Measurements from ENCODE around the gene TMEM18.

DNA sequence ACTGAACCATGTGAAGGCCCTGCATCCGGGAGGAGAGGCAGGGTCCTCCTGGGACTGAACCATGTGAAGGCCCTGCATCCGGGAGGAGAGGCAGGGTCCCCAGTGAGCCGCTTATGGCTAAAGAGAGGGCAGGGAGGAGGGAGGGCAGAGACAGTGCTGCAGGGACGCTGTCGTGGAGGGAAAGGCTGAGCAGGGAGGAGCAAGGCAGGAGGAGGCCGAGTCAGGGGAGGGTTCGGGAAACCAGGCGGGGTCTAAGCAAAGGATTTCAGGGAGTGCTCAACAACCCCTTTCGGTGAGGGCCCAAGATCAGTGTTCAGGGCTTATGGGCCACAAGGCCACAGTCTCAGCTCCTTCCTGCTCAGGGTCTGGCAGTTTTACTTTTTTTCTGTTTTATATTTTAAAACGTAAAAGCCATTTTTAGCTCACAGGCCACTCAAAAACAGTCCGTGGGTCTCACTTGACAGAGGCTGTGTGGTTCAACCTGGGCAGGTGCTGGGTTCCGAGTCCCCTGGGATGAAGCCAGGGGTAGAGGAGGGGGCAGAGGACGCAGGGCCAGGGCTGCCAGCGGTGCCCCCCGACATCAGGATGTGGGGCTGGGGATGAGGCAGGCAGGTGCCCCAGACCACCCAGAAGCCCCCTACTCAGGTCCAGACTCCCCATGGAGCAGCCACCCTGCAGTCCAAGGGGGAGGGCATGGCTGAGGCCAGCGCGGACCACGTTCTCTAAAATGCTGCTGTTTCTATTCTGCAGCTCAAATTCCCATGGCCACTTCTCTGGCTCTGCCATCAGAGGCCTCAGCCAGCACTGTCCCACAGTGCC, 5.2 kb downstream of the TMEM18 start:
- TF ChIP-seq, protein P1, sequence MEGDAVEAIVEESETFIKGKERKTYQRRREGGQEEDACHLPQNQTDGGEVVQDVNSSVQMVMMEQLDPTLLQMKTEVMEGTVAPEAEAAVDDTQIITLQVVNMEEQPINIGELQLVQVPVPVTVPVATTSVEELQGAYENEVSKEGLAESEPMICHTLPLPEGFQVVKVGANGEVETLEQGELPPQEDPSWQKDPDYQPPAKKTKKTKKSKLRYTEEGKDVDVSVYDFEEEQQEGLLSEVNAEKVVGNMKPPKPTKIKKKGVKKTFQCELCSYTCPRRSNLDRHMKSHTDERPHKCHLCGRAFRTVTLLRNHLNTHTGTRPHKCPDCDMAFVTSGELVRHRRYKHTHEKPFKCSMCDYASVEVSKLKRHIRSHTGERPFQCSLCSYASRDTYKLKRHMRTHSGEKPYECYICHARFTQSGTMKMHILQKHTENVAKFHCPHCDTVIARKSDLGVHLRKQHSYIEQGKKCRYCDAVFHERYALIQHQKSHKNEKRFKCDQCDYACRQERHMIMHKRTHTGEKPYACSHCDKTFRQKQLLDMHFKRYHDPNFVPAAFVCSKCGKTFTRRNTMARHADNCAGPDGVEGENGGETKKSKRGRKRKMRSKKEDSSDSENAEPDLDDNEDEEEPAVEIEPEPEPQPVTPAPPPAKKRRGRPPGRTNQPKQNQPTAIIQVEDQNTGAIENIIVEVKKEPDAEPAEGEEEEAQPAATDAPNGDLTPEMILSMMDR (conservative IDR thresholded peaks at IDR 0.05 in 1 of 2, IDR thresholded peaks at IDR 0.05 in 1 of 2; ENCODE audit: low read depth in 1 of 2, low read length in 2 of 2) = no peak
- no peak for TF ChIP-seq EZH2 (IDR thresholded peaks at IDR 0.05; ENCODE audit: low read length, missing control alignments)

All from fibroblast of lung (primary cell).